ENCODE data around the gene ALS2CL.

The ALS2CL gene

DNA sequence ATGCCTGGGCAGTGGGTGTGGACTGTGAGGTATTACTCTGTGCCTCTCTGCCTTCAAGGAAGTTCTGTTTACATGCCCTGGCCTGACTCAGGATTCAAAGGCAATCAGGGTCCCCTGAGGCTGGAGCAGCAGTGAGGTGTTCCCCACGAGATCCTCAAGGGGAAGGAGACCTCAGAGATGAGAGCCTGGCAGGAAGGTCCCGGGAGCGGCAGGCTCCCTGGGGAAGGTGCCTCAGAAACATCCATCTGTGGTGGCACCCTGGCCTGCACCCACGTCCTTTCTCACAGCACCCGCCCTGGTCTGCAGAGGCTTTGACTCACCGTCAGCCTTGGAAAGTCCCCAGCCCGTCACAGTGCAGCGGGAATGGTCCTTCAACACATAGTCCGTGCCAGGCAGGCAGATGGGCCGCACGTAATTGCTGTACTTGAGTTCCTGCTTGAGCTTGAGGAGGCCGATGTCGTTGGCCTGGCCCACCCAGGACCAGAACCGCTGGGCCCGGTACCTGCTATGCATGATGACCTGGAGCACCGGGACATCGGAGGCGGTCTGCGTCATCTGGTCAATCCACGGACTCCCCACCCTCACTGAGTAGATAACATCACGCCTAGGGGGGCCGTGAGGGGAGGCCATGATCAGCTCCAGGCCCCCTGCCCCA, 20.5 kb upstream of the ALS2CL start:
- DNase-seq (ENCODE audit: extremely low read depth, low read depth): no peak
- TF ChIP-seq, protein P1, sequence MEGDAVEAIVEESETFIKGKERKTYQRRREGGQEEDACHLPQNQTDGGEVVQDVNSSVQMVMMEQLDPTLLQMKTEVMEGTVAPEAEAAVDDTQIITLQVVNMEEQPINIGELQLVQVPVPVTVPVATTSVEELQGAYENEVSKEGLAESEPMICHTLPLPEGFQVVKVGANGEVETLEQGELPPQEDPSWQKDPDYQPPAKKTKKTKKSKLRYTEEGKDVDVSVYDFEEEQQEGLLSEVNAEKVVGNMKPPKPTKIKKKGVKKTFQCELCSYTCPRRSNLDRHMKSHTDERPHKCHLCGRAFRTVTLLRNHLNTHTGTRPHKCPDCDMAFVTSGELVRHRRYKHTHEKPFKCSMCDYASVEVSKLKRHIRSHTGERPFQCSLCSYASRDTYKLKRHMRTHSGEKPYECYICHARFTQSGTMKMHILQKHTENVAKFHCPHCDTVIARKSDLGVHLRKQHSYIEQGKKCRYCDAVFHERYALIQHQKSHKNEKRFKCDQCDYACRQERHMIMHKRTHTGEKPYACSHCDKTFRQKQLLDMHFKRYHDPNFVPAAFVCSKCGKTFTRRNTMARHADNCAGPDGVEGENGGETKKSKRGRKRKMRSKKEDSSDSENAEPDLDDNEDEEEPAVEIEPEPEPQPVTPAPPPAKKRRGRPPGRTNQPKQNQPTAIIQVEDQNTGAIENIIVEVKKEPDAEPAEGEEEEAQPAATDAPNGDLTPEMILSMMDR (IDR thresholded peaks at IDR 0.05; ENCODE audit: low read depth, low read length): no peak

DNA sequence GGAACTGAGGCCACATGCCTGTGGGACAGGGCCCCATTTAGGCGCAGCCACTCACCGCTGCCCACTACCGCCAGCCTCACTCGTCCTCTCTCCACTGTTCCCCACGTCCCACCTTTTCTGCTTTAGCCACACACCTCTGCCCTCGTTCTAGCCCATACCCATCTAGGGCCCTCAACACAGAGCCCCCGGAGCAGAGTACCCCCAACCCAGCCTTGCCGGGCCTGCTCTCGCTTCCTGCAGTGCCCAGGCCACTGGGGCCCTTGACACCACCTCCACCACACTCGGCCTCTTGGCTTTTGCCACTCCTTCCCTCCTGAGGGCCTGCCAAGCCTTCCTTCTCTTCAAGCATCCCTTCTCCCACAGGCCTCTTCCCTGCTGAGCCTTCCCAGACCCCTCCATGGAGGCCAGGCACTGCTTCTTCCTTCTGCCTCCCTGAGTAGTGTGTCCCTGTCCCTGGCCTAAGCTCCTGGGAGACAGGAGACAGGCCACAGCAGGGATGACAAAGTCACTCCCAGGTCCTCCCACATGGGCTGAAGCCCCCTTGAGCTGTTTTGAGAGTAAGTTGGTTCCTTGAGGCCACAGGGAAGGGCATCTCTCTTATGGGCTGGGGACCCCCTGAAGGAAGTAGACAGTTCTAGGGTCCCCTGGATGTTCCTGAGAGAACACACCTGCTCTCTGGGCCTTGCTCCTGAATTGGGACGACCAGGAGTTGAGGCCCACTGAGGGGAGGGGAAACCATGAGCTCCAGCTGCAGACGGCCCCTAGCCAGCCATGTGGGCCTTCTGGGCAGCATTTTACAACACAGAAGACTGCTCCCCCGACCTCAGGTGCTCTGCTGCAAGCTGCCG, 19.8 kb upstream of the ALS2CL start:
- TF ChIP-seq, protein P1 (IDR thresholded peaks at IDR 0.05; ENCODE audit: low read depth, low read length): no peak
- DNase-seq (ENCODE audit: extremely low read depth, low read depth): no peak

DNA sequence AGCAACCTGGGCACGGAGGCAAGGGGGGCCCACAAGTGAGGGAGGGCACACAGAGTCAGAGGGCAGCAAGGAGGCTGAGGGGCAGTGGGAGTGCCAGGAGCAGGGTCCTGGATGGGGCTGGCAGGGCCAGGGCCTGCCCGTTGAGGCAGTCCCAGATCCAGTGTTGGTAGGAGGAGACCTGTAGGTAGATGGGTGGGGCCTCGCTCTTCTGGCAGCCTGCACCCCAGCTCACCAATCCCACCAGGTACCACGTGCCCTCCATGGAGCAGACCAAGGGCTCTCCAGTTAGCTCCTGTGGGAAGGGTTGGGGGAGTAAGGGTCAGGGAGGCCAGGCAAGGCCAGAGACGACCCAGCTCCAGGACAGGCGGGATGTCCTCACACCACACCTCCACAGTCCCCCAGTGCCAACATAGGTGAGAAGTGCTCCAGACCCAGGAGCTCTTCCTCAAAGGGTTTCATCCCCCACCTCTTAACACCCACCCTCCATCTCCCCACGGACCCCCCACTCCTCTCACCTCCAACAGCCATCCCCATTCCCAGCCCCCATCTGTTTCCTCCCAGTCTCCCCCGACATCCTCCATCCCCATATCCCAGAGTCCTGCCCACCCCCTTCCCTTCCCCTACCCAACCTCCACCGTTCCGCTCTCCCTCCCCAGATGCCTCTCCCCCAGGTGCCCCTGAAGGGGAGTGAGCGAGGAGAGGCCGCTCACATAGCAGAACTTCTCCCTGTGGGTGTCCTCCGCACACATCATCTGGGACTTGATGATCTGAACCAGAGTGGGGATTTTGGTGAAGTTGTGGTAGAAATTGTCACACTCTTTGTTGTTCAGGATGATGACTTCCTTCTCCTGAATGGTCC, 18.9 kb upstream of the ALS2CL start:
- no peak for DNase-seq (ENCODE audit: extremely low read depth, low read depth)

GRCh38 chr3:46711760-46712159, 18.3 kb upstream of the ALS2CL start:
- DNase-seq (ENCODE audit: extremely low read depth, low read depth): no peak
- TF ChIP-seq, protein P1 (IDR thresholded peaks at IDR 0.05; ENCODE audit: low read depth, low read length): no peak

More for the DNA sequence above, 18.9 kb upstream of the ALS2CL start:
- TF ChIP-seq, protein P1 (IDR thresholded peaks at IDR 0.05; ENCODE audit: low read depth, low read length): no peak

DNA sequence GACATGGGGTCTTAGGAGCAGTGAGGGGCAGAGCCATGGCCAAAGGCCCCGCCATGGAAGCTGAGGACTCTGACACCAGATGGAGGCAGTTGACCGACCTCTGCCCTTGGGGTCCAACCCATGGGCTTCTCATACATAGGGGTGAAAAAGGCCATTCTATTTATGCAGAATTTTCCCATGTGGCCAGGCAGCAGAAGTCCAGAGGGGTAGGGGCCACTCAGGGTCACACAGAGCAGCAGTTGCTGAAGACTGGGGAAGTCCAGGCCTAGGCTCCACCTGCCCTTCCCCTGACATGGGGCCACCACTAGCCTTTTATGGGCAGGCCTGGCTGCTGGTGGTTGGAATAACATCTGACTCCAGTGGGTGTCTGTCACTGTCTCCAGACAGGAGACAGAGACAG, 17.8 kb upstream of the ALS2CL start:
- DNase-seq (ENCODE audit: extremely low read depth, low read depth): no peak
- TF ChIP-seq, protein P1 (IDR thresholded peaks at IDR 0.05; ENCODE audit: low read depth, low read length): no peak

DNA sequence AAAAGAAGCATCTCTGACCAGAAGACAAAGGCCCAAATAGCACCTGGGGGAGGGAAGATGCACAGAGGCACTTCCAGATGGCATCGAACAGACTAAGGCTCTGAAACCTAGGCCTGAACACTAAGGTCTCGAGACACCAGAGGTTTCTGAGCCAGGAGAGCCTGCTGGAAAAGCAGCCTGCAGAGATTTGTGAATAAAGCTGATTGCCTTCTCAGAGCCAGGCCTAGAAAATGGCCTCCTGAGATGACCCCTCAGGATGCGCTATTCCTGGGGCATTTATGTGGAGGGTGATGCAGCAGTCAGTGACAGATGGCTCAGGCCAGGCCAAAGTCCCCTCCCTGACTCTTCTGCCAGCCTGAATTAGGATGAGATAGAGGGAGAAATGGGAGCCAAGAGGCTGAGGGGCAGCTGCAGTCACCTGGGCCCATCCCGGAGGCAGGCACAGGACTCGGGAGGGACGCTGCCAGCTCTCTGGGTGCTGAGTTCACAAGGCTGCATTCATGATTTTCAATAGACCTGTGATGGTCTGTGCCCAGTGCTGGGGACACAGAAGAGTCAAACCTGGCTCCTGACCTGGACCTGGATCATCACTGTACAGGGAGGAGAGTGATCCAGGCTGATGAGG, 17.3 kb upstream of the ALS2CL start:
- TF ChIP-seq, protein P1 (IDR thresholded peaks at IDR 0.05; ENCODE audit: low read depth, low read length): no peak
- no peak for DNase-seq (ENCODE audit: extremely low read depth, low read depth)

All from AG09319 (cell line).